ENCODE data around the gene MFSD8.
"Not testable (repeated sequence)": the region's sequence is repeated elsewhere in the genome, so short reads cannot be mapped to it uniquely, and the experiment has no call there.

Gene MFSD8

GRCh38 chr4:127965062-127965802 lies at the start of gene MFSD8, which contains the start of gene ABHD18:
TSS of gene MFSD8 (minus strand) at chr4:127965173. CDS start at chr4:127965133, 40 bp downstream.
TSS of gene ABHD18 (plus strand) at chr4:127965406. CDS start at chr4:127982956, 17,550 bp downstream.
- no peak for TF ChIP-seq ZNF274 (IDR thresholded peaks at IDR 0.05; ENCODE audit: low read depth, low read length)
- peak within 1 kb of the TSS; percentile 89 for H3K4me3 ChIP-seq (ENCODE audit: low read length)

DNA sequence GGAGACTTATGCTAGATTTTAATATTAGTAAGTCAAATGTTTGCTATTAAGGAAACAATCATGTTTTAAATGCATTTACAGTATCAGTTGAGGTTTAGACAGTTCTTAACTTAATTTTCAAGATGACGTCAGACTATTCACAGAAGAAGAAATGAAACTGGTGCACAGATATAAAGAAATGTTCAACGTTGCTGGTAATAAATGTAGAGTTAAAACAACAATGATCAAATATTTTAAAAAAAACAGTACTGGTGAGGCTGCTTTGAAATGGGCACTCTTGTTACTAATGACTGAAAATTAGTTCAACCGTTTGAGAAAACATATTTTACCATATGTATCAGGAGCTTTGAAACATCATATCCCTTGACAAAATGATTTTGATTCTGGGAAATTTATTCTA lies 44.5 kb upstream of the MFSD8 start:
- no peak for TF ChIP-seq ZNF274 (IDR thresholded peaks at IDR 0.05; ENCODE audit: low read depth, low read length)
- H3K4me3 ChIP-seq (ENCODE audit: low read length), result no peak overlapping the region

- no peak overlapping the region for H3K4me3 ChIP-seq (ENCODE audit: low read length)
- no peak for TF ChIP-seq ZNF274 (IDR thresholded peaks at IDR 0.05; ENCODE audit: low read depth, low read length)
Observed at GRCh38 chr4:128006592-128006991, 41.6 kb upstream of the MFSD8 start.

DNA sequence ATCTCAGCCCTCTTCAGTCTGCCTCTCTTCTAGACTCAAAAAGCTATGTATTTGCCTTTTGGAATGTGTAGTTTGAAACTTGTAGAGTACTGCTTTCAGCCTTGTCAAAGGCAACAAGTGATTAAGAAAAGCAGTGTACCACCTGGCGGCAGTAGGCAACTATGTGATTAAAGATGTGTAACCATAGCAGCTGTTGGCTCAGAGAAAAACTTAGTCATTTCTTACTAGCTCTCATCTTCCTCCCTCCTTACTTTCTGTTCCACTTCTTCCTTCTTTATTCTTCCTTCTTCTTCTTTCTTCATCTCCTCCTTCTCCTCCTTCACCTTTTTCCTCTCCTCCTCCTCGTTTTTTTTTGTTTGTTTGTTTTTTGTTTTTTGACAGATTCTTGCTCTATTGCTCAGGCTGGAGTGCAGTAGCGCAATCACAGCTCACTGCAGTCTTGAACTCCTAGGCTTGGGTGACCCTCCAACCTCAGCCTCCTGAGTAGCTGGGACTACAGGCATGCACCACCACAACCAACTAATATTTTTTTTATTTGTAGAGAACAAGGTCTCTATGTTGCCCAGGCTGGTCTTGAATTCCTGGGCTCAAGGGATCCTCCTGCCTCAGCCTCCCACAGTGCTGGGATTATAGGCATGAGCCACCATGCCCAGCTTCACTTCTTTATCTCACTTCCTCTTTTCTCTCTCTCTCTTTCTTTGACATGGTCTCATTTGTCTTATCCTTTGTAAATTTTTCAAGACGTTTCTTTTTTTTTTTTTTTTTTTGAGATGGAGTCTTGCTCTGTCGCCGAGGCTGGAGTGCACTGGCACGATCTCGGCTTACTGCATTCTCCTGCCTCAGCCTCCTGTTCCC lies 32.8 kb upstream of the MFSD8 start:
- no peak overlapping the region for H3K4me3 ChIP-seq (ENCODE audit: low read length)
- no peak for TF ChIP-seq ZNF274 (IDR thresholded peaks at IDR 0.05; ENCODE audit: low read depth, low read length)

DNA sequence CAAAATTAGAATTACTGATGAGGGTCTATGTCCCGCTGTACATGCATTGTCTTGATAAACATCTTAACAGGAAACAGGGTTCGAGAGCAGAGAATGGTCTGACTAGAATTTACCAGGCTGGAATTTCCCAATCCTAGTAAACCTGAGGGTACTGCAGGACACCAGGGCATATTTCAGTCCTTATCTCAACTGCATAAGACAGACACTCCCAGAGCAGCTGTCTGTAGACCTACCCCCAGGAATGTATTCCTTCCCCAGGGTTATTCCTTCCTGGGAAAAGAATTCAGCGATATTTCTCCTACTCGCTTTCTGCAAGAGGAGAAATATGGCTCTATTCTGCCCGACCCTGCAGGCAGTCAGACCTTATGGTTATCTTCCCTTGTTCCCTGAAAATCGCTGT lies 31.5 kb upstream of the MFSD8 start:
- H3K4me3 ChIP-seq (ENCODE audit: low read length), result not testable (repeated sequence)

DNA sequence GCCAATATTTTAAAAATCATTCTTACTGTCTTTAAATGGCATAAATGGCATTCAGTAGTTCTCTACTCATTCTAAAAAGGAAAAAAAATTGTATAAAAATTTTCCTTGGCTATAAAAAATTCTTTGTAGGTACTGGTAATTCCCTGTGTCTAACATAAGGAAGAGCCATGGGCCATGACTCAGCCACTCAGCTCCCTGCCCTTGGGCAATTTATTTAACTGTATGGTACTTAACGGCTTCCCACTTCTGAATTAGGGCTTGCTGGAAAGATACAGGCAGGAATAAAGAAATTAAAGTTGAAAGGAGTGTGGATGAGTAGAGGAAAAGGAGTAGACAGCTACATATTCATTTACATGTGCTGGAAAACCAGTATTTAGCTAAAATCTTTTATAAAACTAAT lies 30.8 kb upstream of the MFSD8 start:
- H3K4me3 ChIP-seq (ENCODE audit: low read length), result no peak overlapping the region
- TF ChIP-seq ZNF274 (IDR thresholded peaks at IDR 0.05; ENCODE audit: low read depth, low read length), result no peak

DNA sequence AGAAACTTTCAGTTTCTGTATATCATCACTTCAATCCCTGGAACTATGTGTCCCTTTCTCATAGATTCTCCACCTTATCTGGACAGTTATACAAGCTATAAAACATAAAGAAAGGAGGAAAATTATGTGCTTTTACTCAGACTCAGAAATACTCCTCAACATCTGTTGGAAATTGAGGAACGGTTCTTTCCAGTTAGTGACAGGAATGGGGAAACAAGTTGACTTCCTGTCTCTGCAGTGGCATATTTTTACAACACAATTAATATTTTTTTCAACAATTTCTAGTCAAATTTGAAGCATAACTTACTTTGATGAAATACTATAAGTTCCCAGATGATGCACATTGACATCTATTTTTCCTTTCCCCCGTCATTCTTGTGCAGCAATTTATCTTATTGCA lies 28.2 kb upstream of the MFSD8 start:
- no peak for TF ChIP-seq ZNF274 (IDR thresholded peaks at IDR 0.05; ENCODE audit: low read depth, low read length)
- no peak overlapping the region for H3K4me3 ChIP-seq (ENCODE audit: low read length)

DNA sequence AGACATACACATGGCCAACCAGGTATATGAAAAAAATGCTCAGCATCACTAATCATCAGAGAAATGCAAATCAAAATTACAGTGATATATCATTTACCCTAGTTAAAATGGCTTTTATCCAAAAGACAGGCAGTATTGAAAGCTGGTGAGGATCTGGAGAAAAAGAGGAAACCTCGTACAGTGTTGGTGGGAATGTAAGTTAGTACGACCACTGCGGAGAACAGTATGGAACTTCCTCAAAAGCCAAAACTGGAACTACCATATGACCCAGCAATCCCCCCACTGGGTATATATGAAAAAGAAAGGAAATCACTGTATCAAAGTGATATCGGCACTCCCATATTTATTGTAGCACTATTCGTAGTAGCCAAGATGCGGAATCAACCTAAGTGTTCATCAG lies 23.7 kb upstream of the MFSD8 start:
- no peak for TF ChIP-seq ZNF274 (IDR thresholded peaks at IDR 0.05; ENCODE audit: low read depth, low read length)
- no peak overlapping the region for H3K4me3 ChIP-seq (ENCODE audit: low read length)

DNA sequence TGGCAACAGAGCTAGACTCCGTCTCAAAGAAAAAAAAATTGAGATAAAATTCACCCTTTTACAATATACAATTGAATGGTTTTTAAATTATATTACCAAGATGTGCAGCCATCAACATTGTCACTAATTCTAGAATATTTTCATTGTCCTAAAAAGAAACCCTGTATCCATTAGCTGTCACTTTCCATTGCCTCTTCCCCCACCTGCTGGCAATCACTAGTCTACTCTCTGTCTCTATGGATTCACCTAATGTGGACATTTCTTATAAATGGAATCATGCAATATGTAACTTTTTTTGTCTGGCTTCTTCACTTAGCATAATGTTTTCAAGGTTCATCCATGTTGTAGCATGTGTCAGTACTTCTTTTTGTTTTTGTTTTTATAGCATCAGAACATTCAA lies 21.0 kb upstream of the MFSD8 start:
- H3K4me3 ChIP-seq (ENCODE audit: low read length), result no peak overlapping the region
- no peak for TF ChIP-seq ZNF274 (IDR thresholded peaks at IDR 0.05; ENCODE audit: low read depth, low read length)

GRCh38 chr4:127982445-127982844 lies 17.5 kb upstream of the MFSD8 start:
- TF ChIP-seq ZNF274 (IDR thresholded peaks at IDR 0.05; ENCODE audit: low read depth, low read length), result no peak
- no peak overlapping the region for H3K4me3 ChIP-seq (ENCODE audit: low read length)

DNA sequence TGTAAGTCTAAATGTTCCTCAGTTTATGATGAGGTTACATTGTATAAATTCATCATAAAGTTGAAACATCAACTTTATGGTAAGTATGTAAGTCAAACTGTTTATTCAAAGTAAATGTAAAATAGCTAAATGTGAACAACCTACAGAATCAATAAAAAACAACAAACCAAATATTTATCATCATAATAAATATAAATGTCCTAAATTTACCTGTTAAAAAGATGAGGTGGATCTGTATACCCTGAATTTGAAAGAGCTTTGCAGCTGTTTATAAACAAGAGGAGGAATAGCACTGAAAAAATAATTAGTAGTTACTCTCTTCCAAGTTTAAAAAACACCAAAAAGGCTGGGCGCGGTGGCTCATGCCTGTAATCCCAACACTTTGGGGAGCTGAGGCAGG lies 14.0 kb upstream of the MFSD8 start:
- TF ChIP-seq ZNF274 (IDR thresholded peaks at IDR 0.05; ENCODE audit: low read depth, low read length), result no peak
- H3K4me3 ChIP-seq (ENCODE audit: low read length), result no peak overlapping the region

GRCh38 chr4:127975121-127975770 lies 10.3 kb upstream of the MFSD8 start:
- no peak for TF ChIP-seq ZNF274 (IDR thresholded peaks at IDR 0.05; ENCODE audit: low read depth, low read length)
- H3K4me3 ChIP-seq (ENCODE audit: low read length), result no peak overlapping the region

DNA sequence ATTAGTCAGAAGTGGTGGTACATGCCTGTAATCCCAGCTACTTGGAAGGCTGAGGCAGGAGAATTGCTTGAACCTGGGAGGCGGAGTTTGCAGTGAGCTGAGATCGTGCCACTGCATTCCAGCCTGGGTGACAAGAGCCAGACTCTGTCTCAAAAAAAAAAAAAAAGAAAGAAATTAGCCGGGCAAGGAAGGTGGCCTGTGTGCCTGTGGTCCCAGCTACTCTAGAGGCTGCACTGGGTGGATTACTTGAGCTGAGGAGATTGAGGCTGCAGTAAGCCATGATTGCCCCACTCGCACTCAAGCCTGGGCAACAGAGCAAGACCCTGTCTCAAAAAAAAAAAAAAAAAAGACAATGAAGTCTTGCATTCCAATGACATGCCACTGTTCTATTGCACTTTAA lies 6.0 kb upstream of the MFSD8 start:
- not testable (repeated sequence) for H3K4me3 ChIP-seq (ENCODE audit: low read length)

- TF ChIP-seq ZNF274 (IDR thresholded peaks at IDR 0.05; ENCODE audit: low read depth, low read length), result no peak
- no peak overlapping the region for H3K4me3 ChIP-seq (ENCODE audit: low read length)
Observed at GRCh38 chr4:127968586-127968985, 3.6 kb upstream of the MFSD8 start.

Data from GM08714 (cell line).